ENCODE results near the gene EMC7. TPM values are rescaled to one million over a fixed set of nuclear protein-coding genes. Genes with fewer than 3 reads are reported as not detected.

The EMC7 gene
- total RNA-seq, 1 experiment from 2014 or later, result 32.1 TPM

DNA sequence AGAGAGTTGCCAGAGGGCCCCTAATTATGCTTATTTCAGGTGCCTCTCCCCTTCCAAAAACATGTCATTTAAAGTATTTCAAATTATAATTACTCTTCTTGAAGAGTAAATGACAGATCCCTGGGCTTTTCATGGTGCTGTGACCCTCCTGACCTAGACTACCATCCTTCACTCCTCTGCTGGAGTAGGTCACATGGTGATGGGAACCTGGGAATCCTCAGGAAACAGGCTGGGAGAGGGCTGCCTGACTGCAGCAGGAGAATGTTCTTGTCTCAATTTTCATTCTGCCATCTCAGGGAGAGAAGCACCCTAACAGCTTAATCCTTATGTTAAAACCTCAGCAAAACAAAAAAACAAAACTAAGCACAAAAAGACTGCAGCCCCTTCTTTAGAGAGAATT, 24.9 kb upstream of the EMC7 start:
- Mint-ChIP-seq H3K27ac (no peak overlapping the region), H3K36me3 (no peaks in the 10 kb centered on the region), H3K9me3 (no peaks in the 10 kb centered on the region), H3K27me3 (ENCODE audit: low read depth) (no peaks in the 10 kb centered on the region; the same call in 1 of the 2 replicates), H3K4me3 (no peak overlapping the region), H3K4me1 (peaks cover 8% of the 10 kb centered on the region)
- POLR2A ChIA-PET, result no interaction called here
- CTCF ChIA-PET, result interaction anchor here (1.2 to 1.3 kb wide), 3 partner anchors 17 to 83 kb away, joined by 3 to 5 read pairs (median 5); partner anchors contain the start of gene KATNBL1
- no peak for DNase-seq (ENCODE audit: low spot score)
- TF ChIP-seq, protein P1, sequence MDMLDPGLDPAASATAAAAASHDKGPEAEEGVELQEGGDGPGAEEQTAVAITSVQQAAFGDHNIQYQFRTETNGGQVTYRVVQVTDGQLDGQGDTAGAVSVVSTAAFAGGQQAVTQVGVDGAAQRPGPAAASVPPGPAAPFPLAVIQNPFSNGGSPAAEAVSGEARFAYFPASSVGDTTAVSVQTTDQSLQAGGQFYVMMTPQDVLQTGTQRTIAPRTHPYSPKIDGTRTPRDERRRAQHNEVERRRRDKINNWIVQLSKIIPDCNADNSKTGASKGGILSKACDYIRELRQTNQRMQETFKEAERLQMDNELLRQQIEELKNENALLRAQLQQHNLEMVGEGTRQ (CRISPR knock-in tag; IDR thresholded peaks at IDR 0.05), result peak; percentile 70
- no peak for TF ChIP-seq TEAD4 (CRISPR knock-in tag; IDR thresholded peaks at IDR 0.05)
- no peak for TF ChIP-seq ESRRA (CRISPR knock-in tag; IDR thresholded peaks at IDR 0.05; ENCODE audit: borderline replicate concordance)
- TF ChIP-seq CTCF (IDR thresholded peaks at IDR 0.05), result no peak
- TF ChIP-seq, protein P2, sequence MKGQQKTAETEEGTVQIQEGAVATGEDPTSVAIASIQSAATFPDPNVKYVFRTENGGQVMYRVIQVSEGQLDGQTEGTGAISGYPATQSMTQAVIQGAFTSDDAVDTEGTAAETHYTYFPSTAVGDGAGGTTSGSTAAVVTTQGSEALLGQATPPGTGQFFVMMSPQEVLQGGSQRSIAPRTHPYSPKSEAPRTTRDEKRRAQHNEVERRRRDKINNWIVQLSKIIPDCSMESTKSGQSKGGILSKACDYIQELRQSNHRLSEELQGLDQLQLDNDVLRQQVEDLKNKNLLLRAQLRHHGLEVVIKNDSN (CRISPR knock-in tag; IDR thresholded peaks at IDR 0.05), result peak; percentile 57; the same call in 1 of the 2 replicates
- ATAC-seq, result peak; percentile 90

DNA sequence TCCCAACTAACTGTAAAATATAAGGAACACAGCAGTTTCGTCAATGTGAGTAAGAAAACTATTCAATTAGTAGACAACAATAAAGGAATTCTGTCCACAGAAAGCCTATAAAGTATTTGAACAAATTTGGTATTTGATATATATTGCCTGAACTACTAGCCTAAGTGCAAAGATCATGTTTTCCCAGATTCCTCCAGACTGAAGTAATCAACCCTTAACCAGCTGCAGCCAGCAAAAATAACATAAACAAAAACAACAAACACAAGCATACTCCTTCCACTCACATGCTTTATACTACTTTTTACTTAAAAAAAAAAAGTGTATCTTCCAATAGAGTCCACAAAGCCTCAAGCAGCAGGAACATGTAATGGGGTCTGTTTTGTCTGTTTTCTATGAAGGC, 24.3 kb upstream of the EMC7 start:
- H3K4me3 Mint-ChIP-seq, result no peak overlapping the region
- H3K27me3 Mint-ChIP-seq (ENCODE audit: low read depth), result no peaks in the 10 kb centered on the region; the same call in 1 of the 2 replicates
- TF ChIP-seq MYBL2 (CRISPR knock-in tag; IDR thresholded peaks at IDR 0.05) (no peak), ZNF532 (CRISPR knock-in tag; IDR thresholded peaks at IDR 0.05; ENCODE audit: borderline replicate concordance) (no peak), FOXJ3 (CRISPR knock-in tag; IDR thresholded peaks at IDR 0.05; ENCODE audit: borderline replicate concordance) (no peak), ARID4B (CRISPR knock-in tag; IDR thresholded peaks at IDR 0.05; ENCODE audit: borderline replicate concordance) (no peak), NR3C1 (CRISPR knock-in tag; conservative IDR thresholded peaks at IDR 0.05; ENCODE audit: low read depth) (no peak), HMGXB4 (CRISPR knock-in tag; IDR thresholded peaks at IDR 0.05) (no peak), ZNF671 (CRISPR knock-in tag; IDR thresholded peaks at IDR 0.05) (no peak), CTCF (IDR thresholded peaks at IDR 0.05) (no peak), FOXK1 (CRISPR knock-in tag; IDR thresholded peaks at IDR 0.05) (no peak), ZNF396 (CRISPR knock-in tag; IDR thresholded peaks at IDR 0.05; ENCODE audit: borderline replicate concordance) (no peak), NR2C2 (CRISPR knock-in tag; IDR thresholded peaks at IDR 0.05) (no peak)
- ChIA-PET POLR2A (no interaction called here), CTCF (interaction anchor here (0.6 to 1.3 kb wide), 4 partner anchors 11 to 84 kb away, joined by 3 to 5 read pairs (median 4); partner anchors contain the start of gene KATNBL1)
- no peaks in the 10 kb centered on the region for H3K36me3 Mint-ChIP-seq
- H3K27ac Mint-ChIP-seq, result no peak overlapping the region
- no peak for ATAC-seq
- DNase-seq (ENCODE audit: low spot score), result no peak
- H3K4me1 Mint-ChIP-seq, result peaks cover 8% of the 10 kb centered on the region
- no peaks in the 10 kb centered on the region for H3K9me3 Mint-ChIP-seq

Data from WTC11 (cell line).